Fibroblast of upper back skin (primary cell): ENCODE data around the gene HS6ST3.
"Not testable (repeated sequence)": the region's sequence is repeated elsewhere in the genome, so short reads cannot be mapped to it uniquely, and the experiment has no call there.

ENCODE experiments used
- DNase-seq: peaks from one replicate; pipeline ENCODE4 v3.0.0-alpha.2; 2013

The HS6ST3 gene

DNA sequence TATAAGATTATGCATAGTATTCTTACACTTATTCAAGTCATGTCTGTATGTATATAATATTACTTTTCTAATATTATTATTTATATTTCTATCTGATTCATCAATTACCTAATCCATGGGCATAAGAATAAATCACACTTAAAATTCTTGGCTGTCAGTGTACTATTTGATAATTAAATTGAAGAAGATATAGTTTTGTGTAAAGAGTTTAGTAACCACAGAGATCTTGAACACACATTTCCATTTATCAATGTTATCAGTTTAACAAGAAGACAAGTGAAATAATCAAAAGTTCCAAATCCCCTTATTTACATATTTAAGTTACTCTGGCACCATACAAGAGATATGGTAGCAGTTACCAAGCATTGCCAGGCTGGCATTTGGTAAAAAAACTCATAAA is 659.9 kb downstream of the HS6ST3 start:
- no peak for DNase-seq

DNA sequence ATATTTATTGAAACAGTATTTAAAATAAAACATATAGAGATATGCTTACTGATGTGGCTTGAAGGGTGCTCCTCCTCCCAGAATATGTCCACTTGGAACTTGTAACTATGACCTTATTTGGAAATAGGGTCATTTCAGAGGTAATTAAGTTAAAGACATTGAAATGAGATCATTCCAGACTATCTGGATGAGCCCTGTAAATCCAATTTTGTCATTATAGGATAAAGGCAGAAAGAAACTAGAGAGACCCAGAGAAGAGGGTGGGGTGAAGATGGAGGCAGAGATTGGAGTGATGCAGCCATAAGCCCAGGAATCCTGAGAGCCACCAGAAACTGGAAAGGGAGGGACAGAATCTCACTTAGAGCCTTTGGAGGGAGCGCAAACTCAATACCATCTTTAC is 661.2 kb downstream of the HS6ST3 start:
- DNase-seq, result no peak

DNA sequence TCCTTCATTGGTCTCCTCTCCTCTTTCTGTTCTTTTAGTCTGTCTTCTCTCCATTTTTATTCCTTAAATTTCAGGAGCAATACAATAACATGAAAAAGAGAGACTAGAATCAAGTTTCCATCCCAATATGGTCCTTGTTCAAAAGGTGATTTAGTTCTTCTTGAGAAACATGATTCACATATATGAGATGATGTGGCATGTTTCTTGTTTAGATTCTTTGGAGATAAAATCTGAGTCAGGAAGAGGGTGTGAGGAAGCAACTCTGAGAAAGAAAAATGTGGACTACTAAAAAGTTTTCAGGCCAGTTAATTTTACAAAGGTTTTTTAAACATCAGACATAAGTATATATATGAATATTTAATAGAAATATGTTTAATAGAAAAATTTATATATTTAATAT is 673.0 kb downstream of the HS6ST3 start:
- peak; percentile 7 for DNase-seq

DNA sequence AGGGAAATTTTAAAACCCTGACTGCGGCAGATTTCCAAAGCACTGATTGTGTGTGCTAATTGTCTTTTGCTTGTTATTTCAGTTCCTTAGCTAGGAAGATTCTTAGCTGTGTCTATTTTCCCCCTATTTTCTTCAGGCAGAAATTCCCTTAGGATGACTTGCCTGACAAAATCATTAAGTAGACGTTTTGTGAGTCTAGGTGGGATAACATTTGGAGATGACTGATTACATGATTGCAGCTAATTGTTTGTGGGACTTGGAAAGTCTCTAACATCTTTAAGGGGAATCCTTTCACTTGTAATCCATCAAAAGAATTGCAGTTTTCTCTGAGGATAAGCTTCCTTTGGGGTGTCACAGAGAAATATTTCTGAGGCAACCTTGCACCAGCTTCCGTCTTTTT is 676.4 kb downstream of the HS6ST3 start:
- DNase-seq, result no peak

DNA sequence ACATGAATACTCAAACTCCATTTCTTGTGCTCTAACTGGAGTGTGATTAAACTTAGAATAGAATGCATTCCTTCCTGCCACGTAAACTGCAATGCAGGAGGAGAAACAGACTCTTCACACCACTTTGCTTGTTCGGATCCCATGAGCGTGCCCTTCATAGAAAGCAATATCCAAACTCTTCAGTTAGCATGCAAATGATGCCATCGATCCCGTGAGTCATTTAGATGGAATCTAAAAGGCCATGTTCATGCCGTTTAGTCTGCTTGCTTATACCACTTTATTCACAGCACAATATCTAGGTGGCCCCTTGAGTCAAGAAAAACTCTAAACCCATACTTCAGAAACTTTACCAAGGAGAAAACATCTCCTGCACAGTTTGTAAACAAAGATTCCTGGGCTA is 678.6 kb downstream of the HS6ST3 start:
- peak; percentile 24 for DNase-seq

DNA sequence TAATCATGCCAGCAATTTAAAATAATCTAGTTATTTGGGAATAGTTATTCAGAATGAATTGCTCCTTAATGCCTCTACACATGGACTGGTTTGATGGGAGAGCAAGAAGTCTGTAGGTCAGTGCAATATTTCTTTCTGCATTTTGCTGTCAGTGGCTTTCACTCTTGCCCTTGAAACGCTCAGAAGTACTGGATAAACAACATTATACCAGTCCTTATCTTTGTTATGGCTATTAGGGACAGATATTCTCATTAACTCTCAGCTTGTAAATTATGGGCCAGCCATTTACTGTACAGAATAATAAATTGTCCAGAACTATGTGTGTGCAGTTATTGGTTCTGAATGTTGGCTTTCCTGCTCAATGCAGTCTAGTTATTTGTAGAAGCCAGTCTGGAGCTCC is 680.0 kb downstream of the HS6ST3 start:
- DNase-seq, result no peak

DNA sequence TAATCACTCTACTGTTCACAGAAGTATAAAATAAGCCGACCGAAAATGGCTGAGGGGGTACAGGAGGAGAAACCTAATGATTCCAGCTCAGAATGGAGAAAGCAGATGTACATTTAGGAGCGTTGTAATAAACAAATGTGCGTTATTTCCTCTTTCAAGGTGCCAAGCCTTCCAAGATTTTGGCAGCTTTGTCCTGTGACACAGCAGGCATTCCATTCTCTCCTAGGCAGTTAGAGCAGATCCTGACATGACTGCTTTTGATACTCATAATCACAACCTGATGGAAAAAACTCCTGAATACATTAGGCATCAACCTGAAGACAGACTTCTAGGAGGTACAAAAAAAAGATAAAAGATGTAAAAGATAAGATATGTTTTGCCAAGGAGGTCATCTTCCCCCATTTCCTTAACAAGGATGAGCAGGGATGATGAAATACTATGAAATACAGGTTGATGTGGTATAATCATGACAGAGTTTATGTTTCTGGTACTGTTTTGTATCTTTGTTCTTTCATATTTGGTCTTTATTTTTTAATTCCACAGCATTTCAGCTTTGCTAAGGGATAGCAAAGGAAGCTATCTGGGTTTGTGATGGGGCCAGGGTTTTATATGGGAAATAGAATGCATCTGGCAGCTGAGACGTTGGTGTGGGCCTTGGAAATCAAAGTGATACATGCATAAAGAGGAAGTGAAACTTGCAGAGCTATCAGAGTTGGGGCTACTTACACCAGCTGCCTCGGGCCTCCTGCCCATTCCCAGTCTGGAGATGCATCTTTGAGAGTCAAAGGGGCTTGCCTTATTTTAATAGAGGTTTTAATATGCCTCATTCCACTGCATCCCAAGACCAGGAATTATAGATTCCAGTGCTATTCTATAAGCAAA is 681.8 kb downstream of the HS6ST3 start:
- DNase-seq, result peak; percentile 45

DNA sequence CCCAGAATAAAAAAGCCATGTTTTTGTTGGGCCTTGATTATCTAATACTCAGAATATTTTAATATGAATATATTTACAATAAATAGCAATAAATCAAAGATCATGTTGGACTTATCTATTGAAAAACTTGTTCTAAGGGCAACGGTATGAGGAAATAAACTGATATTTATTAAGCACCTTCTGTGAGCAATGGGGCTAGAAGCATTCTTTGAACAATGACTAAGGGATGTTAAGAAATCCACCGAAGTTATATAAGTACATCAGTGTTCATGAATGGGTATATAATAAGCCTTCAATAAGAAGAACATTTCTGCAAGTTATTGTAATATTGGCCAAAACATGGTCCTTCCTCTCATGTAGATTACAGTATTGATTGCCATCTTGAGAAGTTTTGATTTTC is 682.5 kb downstream of the HS6ST3 start:
- DNase-seq, result no peak

DNA sequence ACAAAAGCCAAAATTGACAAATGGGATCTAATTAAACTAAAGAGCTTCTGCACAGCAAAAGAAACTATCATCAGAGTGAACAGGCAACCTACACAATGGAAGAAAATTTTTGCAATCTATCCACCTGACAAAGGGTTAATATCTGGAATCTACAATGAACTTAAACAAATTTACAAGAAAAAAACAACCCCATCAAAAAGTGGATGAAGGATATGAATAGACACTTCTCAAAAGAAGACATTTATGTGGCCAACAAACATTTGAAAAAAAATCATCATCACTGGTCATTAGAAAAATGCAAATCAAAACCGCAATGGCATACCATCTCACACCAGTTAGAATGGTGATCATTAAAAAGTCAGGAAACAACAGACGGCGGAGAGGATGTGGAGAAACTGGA is 688.4 kb downstream of the HS6ST3 start:
- DNase-seq, result not testable (repeated sequence)

DNA sequence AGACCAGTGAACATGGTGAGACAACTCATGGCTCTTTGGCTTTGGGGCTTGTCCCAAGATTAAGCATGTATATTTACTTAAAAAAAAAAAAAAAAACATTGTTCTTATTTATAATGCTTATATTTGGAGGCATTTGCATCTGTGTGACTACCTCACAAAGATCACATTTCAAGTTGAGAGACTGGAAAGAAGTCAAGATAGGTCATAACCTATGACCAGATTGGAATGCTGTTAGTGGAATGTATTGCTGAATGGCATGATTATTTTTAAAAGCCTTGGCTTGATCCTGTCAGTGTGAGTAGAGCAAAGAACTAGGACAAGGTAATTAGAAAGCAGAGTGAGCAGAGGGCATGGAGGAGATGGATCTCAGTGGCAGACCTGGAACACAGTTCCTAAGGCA is 689.8 kb downstream of the HS6ST3 start:
- DNase-seq, result no peak

DNA sequence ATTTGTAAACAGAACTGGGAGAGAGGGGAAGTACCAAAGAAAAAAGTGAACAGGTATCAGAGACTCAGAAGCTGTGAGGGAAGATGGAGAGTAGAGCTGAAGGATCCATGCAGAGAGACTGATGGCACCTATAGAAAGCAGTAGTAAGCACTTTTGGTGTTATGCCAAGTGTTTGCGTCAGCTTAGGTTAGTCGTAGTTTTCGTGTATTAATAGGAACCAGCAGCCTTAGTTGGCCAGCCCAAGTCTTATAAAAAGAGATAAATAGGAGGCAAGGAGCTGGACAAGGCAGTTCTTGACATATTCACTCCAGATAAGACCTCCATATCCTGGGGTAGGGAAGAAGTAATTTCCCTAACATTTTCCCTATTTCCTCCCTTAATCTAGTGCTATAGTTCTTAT is 690.2 kb downstream of the HS6ST3 start:
- DNase-seq, result peak; percentile 19

DNA sequence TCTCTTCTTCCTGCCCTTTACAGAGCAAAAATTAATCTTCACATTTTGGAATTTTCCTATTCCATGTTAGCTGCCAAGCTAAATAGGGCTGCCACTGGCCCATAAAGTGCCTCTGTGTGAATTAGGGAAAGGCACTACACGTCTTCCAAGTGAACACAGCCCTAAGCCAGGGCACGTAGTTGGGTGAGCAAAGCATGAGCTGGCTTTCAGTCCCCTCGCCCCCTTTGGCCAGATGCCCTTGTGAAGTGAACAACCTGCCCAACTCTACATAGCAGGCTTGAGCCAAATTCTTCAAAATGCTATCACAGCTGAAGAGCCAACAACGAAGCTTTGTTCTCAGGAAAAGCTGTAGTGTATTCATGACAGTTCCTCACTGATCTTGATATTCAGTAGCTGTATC is 691.2 kb downstream of the HS6ST3 start:
- no peak for DNase-seq

DNA sequence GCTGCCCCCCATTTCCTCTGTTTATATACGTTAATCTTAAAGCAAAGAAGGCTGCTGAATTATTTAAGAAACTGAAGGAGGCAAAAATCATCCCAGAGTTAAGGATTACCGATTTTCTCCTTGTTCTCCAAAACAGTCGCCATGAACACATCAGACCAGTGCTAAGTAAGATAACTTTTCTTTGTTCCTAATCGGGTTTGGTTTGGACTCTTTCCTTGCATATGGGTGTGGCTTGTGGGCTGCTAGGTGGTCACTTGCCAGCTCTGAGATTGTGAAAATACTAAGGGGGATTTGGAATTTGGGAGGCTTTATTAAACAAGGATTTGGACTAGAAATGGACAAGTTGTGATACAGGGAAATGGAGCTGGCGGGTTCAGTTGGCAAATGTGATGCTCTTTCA is 692.3 kb downstream of the HS6ST3 start:
- no peak for DNase-seq

DNA sequence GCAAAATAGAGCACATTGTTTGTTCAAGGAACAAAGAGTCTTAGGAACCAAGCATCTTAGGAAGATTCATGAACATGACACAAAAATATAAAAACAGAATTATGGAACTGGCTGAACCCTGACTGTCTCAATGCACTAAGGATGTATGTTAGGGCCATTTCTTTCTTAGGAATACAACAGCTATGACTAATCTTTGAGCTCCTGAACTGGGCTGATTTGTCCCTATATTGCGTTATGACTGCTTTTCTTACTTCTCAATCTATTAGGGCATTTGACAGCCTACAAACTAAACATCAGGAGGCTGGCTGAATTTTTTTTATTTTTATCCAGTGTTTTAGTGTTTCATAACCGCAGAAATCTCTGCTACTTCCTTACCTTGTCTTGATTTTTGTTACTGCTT is 693.1 kb downstream of the HS6ST3 start:
- DNase-seq, result no peak

DNA sequence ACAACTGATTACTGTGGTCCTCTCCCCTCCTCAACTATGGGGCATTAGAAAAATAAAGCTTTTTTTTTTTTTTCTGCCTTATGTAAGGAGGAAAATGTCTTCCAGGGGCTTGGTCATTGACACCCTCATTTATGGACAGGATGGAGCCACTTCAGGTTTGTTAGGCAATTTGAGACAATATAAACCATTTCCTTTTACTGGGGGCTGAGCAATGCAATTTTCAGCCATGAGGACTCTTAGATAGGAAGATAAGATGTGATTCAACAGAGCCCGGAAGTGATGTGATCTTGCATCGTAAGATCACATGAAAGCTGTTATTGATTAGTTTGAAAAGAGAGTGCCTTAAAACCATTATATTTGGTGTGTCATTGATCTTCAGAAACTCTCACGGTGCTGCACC is 693.6 kb downstream of the HS6ST3 start:
- no peak for DNase-seq

DNA sequence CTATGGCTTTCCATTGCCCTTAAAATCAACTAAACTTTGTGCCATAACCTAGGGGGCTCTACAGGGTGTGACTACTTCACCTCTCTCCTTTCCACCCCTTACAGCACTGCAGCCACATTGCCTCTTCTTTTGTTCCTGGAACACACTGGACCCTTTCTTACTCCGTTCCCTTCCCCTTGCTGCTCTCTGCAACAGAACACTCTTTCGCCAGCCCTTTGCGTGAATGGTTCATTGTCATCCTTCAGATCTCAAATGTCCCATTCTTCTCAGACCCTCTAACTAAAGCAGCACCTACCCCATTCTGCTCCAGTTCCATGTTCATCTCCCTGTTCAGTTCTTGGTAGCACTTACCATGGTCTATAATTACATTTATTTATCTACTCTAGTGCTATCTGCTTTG is 696.1 kb downstream of the HS6ST3 start:
- no peak for DNase-seq

DNA sequence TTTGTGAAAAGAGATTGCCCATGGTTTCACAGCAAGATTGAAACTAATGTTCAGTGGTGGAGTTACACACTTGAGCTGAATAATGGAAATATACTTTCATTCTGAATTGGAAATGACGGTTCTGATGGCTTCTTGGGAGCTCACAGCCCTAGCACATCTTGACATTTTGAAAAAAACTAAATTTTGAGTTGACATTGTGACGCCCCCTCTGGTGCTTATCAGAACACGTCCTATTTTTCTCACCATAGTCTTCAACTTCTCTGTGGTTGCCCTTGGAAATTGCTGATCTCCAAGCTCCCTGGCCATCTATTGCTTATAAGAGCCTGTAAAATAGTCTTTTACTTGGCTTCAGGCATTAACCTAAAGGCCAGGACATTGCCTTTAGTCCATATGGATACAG is 702.3 kb downstream of the HS6ST3 start:
- no peak for DNase-seq

DNA sequence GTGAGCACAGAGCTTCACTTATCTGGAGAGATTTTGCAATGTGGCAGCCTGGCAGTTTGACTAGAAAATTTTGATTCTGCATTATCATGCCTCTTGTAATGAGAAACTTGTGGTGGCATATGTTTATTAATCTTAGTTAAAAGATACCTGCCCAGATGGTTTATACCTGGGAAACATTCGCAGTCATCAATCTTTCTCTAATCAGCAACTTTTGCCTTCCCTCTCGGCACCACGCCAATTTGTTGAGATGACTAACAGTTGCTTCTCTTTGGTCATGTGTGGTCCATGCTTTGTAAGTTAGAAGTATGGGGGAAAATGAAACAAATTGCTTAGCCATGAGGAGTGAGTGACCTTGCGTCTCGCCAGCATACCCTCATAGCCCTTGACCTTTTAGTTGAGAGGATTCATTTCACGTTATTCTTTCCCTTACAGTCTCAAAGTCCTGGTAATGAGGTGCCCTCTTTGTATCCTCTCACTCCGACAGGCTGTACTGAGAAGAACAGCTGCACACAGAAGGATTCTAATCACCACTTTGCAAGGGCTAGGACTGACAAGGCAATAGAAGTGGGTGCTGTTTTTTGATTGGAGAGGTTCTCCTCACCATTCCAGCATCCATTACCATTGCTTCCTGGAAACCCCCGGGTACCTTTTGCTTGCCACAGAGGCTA is 703.0 kb downstream of the HS6ST3 start:
- DNase-seq, result no peak

DNA sequence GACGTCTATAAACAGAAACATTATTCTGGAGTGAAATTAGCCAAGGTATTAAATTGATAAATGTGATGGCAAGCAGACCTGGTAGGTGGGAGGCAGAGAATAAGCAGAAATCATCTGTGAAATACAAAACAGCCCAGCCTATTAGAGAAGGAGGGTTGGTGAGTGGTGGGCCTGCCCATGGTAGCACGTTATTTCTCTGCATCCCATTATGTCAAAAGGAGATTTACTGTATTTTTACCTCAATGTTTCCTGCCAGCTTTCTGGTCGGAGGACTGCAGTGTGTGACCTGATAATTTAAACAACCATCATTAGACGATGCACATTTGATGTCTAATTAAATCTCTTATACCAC is 703.5 kb downstream of the HS6ST3 start:
- no peak for DNase-seq

DNA sequence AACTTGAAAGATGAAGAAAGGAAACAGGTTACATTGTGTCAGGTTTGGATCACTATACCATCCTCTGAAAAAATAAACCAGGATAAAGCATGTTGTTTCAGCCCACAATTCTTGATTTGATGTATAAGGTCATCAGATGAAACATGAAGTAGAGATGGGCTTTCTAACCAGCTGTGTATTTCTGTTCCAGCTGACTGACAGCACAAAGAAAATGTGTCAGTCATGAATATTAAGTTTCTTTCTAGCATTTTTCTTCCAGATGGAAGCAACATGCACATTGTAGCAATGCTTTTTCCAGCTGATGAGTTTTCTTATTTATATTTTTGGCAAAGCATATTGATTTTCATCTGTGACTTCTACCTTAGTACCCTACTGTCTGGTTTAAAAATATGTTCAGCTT is 704.8 kb downstream of the HS6ST3 start:
- DNase-seq, result no peak

DNA sequence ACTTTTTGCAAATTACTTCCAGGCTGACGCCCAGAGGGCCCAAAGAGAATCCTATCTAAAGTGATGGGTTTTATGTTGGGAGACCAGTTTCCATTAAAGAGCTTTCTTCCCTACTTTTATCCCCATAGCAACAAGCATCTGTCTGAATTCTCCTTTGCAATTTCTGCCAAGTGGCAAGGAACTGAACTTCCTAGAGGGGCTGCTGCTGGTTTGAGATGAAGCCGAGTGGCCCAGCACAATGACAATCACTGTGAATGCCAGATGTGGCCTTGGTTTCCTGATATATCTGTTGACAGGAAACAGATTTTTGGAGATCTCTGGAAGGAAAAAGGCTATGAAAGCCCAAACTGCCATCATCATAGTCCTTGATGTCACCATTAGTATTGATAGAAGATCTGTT is 705.8 kb downstream of the HS6ST3 start:
- DNase-seq, result no peak

DNA sequence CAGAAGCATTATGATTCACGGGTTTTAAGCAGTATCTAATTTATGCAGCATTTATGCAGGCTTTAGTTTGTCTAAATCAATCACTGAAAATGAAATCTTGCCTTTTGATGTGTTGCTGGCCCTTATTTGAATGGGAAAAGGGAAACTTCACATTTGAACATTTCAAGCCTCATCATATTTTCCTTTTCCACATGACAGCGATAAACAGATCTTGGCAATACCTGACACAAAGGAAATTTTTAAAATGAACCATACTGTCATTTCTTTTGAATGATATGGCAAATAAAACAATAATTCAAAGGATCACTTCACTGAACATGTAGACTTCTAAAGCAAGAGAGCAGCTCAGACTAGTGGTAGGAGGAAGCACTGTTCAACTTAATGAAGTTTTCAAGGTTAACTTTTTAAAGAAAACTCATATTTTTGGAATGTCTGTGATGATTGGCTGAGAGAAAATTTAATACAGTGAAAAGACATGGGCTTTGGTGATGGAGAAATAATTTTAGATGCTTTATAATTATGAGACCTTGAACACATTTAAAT is 706.3 kb downstream of the HS6ST3 start:
- no peak for DNase-seq

DNA sequence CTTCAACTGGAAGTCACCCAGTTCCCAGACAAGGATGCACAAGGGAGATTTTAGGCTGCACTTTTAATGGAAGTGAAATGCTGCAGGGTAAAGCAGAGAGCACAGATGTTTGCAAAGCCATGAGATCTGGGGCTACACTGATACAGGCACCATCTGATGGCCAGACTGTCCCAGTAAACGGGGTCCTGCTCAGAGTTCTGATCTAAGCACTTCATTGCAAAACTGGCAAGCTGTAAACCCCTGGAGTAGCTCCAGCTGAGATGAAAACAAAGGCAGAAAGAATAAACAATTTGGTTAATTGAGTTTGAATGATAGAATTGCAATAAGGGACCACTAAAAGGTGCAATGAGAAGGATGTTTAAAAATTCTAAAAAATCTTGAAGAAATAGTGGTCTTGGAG is 707.2 kb downstream of the HS6ST3 start:
- DNase-seq, result no peak

DNA sequence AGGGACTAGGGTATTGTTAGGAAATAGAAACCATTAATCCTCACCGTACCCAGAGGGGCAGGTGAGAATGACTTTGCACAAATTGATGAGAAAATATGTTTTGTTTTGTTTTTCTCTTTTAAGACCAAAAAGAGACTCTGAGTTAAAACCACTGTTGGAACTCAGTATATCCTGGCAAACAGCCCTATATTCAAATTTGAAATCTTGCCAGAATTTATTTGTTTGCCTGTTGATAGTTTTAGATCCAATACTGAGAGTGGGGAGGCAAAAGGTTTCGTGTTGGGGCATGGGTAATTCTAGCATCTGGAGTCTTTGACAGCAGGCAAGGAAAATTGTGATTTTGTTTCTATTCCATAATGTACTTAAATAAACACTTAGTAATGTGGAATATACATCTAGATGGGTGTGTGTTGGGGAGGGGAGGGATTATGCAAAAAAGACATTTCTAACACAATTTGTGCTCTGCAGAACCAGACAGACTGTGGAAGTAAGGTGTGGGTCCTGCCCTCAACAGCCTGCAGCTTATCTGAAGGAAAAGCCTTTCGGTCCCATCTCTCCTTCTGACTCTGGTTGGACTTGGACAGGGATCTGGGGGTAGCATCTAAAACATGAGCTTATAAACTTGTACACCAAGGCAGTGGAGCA is 713.7 kb downstream of the HS6ST3 start:
- DNase-seq, result no peak
